ENCODE data around the gene C20orf96. TPM values are rescaled to one million over a fixed set of nuclear protein-coding genes. Genes with fewer than 3 reads are reported as not detected.

C20orf96 gene
- total and polyA plus RNA-seq, 7 experiments from 2014 or later = 0.86 to 5.7 (median 4.7) TPM

DNA sequence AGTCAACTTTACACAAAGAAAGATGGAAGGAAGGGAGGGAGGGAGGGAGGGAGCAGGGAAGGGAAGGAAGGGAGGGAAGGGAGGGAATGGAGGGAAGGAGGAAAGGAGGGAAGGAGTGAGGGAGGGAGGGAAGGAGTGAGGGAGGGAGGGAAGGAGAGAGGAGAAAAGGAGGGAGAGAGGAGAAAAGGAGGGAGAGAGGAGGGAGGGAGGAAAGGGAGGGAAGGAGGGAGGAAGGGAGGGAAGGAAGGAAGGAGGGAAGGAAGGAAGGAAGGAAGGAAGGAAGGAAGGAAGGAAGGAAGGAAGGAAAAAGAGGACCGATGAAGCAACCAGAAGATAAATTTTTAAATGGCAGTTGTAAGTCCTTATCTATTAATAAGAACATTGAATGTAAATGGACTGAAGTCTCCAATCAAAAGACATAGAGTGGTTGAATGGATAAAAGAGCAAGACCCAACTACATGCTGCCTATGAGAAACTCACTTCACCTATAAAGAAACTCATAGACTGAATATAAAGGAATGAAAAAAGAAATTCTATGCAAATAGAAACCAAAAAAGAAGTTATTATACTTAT is 69.2 kb downstream of the C20orf96 start:
- ChIA-PET CTCF (interaction anchor here (0.6 kb wide), 1 partner anchor 19 kb away, joined by 5 read pairs; no protein-coding TSS in a partner anchor), POLR2A (interaction anchor here (0.6 kb wide), 1 partner anchor 17 kb away, joined by 3 read pairs; no protein-coding TSS in a partner anchor)
- Histone ChIP-seq H3K27ac (ENCODE audit: low read depth, low read length) (no peak overlapping the region), H3K4me3 (ENCODE audit: low read length) (no peak overlapping the region), H3K4me1 (ENCODE audit: control insufficient read depth in 2 of 2, insufficient read depth in 2 of 2, low read length in 2 of 2) (peaks cover 0 to 4% of the 10 kb centered on the region in 2 donors), H3K36me3 (ENCODE audit: control insufficient read depth in 2 of 3, insufficient read depth in 3 of 3, low read length in 3 of 3) (no peaks in the 10 kb centered on the region), H3K9me3 (ENCODE audit: control insufficient read depth in 2 of 3, low read length in 3 of 3) (no peaks in the 10 kb centered on the region), H3K27me3 (ENCODE audit: control insufficient read depth in 2 of 2, insufficient read depth in 2 of 2, low read length in 2 of 2) (no peaks in the 10 kb centered on the region)
- intact Hi-C loops (cut with micrococcal nuclease) = no loop called here
- DNase-seq (no peak), ATAC-seq (no peak)
- Mint-ChIP-seq H3K36me3 (peaks cover 0 to 4% (median 0%) of the 10 kb centered on the region in 5 donors), H3K9me3 (peaks cover 0 to 5% (median 0%) of the 10 kb centered on the region in 11 donors), H3K4me1 (peaks cover 0 to 10% (median 7%) of the 10 kb centered on the region in 7 donors), H3K4me3 (no peak overlapping the region), H3K27ac (no peak overlapping the region), H3K27me3 (peaks cover 8 to 51% (median 18%) of the 10 kb centered on the region in 5 donors)

Other genes with a start within 250 kb of the C20orf96 start
- not detected for gene DEFB125, start 203.1 kb downstream of the C20orf96 start, total RNA-seq
- not detected for gene DEFB125, start 203.1 kb downstream of the C20orf96 start, polyA plus RNA-seq
- gene DEFB126, start 148.2 kb downstream of the C20orf96 start, total RNA-seq = not detected
- gene DEFB126, start 148.2 kb downstream of the C20orf96 start, polyA plus RNA-seq = not detected
- gene DEFB127, start 133.3 kb downstream of the C20orf96 start, total RNA-seq = not detected
- gene DEFB127, start 133.3 kb downstream of the C20orf96 start, polyA plus RNA-seq = not detected
- gene DEFB128, start 101.0 kb downstream of the C20orf96 start, total RNA-seq = not detected
- gene DEFB128, start 101.0 kb downstream of the C20orf96 start, polyA plus RNA-seq = not detected
- gene DEFB129, start 63.5 kb downstream of the C20orf96 start, total RNA-seq = not detected
- not detected for gene DEFB129, start 63.5 kb downstream of the C20orf96 start, polyA plus RNA-seq
- not detected for gene DEFB132, start 33.0 kb downstream of the C20orf96 start, total RNA-seq
- gene DEFB132, start 33.0 kb downstream of the C20orf96 start, polyA plus RNA-seq = not detected
- gene ZCCHC3, start 6.8 kb upstream of the C20orf96 start, total RNA-seq = 10 to 100 TPM; 14.6 to 31.9 (median 27.1) TPM
- 10 to 100 TPM in 1 of 2 donors, 1 to 10 TPM in 1; 5.6 to 15.3 TPM for gene ZCCHC3, start 6.8 kb upstream of the C20orf96 start, polyA plus RNA-seq
- gene SOX12, start 34.8 kb upstream of the C20orf96 start, total RNA-seq = 10 to 100 TPM in 3 of 5 experiments, 1 to 10 TPM in 2; 4.6 to 15.1 (median 12.3) TPM
- 1 to 10 TPM in 1 of 2 donors, under 1 TPM in 1; 0.89 to 1.3 TPM for gene SOX12, start 34.8 kb upstream of the C20orf96 start, polyA plus RNA-seq
- 1 to 10 TPM in 3 of 5 experiments, under 1 TPM in 2; 0.24 to 2.1 (median 1.3) TPM for gene NRSN2, start 56.4 kb upstream of the C20orf96 start, total RNA-seq
- 1 to 10 TPM; 1.3 to 1.8 TPM for gene NRSN2, start 56.4 kb upstream of the C20orf96 start, polyA plus RNA-seq
- gene TRIB3, start 90.0 kb upstream of the C20orf96 start, total RNA-seq = 10 to 100 TPM in 1 of 5 experiments, 1 to 10 TPM in 4; 2.4 to 27.7 (median 9.4) TPM
- 10 to 100 TPM; 12.6 to 16.0 TPM for gene TRIB3, start 90.0 kb upstream of the C20orf96 start, polyA plus RNA-seq
- 100 to 1,000 TPM in 1 of 5 experiments, 10 to 100 TPM in 4; 70.3 to 153 (median 96.9) TPM for gene RBCK1, start 117.5 kb upstream of the C20orf96 start, total RNA-seq
- gene RBCK1, start 117.5 kb upstream of the C20orf96 start, polyA plus RNA-seq = 10 to 100 TPM; 80.1 to 98.1 TPM
- gene TBC1D20, start 171.8 kb upstream of the C20orf96 start, total RNA-seq = 10 to 100 TPM; 26.3 to 45.7 (median 35.4) TPM
- 10 to 100 TPM; 19.9 to 24.3 TPM for gene TBC1D20, start 171.8 kb upstream of the C20orf96 start, polyA plus RNA-seq